Mesenchymal stem cell (in vitro differentiated cells and primary cell): ENCODE results near the gene GRID2.

Source experiments
- DNase-seq: peaks from one replicate; pipeline ENCODE4 v3.0.0-alpha.2; 2013
- H2AFZ ChIP-seq: one replicate; pipeline ENCODE4 v1.6.1; 2013; ENCODE audit warnings: low read depth, mild to moderate bottlenecking, control low read depth, inconsistent platforms, low read length, moderate library complexity
- H2AK5ac ChIP-seq: 2 replicates; pipeline ENCODE4 v1.6.1; 2013; ENCODE audit warnings: low read length, moderate library complexity, mild to moderate bottlenecking, inconsistent platforms; ENCODE audit not compliant: severe bottlenecking
- H2BK120ac ChIP-seq: one replicate; pipeline ENCODE4 v1.6.1; 2013; ENCODE audit warnings: low read depth, mild to moderate bottlenecking, inconsistent platforms, low read length, moderate library complexity
- H2BK12ac ChIP-seq, 2 experiments: one replicate each; pipeline ENCODE4 v1.6.1; 2013; ENCODE audit warnings: inconsistent platforms in 2 of 2, low read length in 2 of 2, mild to moderate bottlenecking in 2 of 2, moderate library complexity in 2 of 2, control low read depth in 1 of 2
- H2BK15ac ChIP-seq: one replicate; pipeline ENCODE4 v1.6.1; 2013; ENCODE audit warnings: mild to moderate bottlenecking, low read depth, inconsistent platforms; ENCODE audit not compliant: poor library complexity, severe bottlenecking
- H2BK5ac ChIP-seq: 2 replicates; pipeline ENCODE4 v1.6.1; 2013; ENCODE audit warnings: low read depth, mild to moderate bottlenecking, low read length, control low read depth, inconsistent platforms; ENCODE audit not compliant: poor library complexity, severe bottlenecking
- H3K14ac ChIP-seq, 2 experiments: one replicate each; pipeline ENCODE4 v1.6.1; 2013; ENCODE audit warnings: inconsistent platforms in 2 of 2, low read length in 2 of 2, control low read depth in 1 of 2, mild to moderate bottlenecking in 1 of 2, moderate library complexity in 1 of 2
- H3K18ac ChIP-seq, 2 experiments: one replicate each; pipeline ENCODE4 v1.6.1; 2013; ENCODE audit warnings: inconsistent platforms in 2 of 2, low read length in 2 of 2, control low read depth in 1 of 2, low read depth in 1 of 2, mild to moderate bottlenecking in 1 of 2
- H3K23ac ChIP-seq, 2 experiments: one replicate each; pipeline ENCODE4 v1.6.1; 2013; ENCODE audit warnings: inconsistent platforms in 2 of 2, low read length in 2 of 2, mild to moderate bottlenecking in 2 of 2, moderate library complexity in 2 of 2, control low read depth in 1 of 2
- H3K27ac ChIP-seq: 2 replicates; pipeline ENCODE4 v1.5.1; 2013; ENCODE audit warnings: mild to moderate bottlenecking, moderate library complexity, low read length, control low read depth, inconsistent platforms; ENCODE audit not compliant: poor library complexity, severe bottlenecking
- H3K27me3 ChIP-seq, 2 experiments: 2 replicates each; pipeline versions ENCODE4 v1.6.1 to v1.7.0; 2013; ENCODE audit warnings: low read length in 2 of 2, mild to moderate bottlenecking in 2 of 2, moderate library complexity in 2 of 2, control low read depth in 1 of 2, inconsistent platforms in 1 of 2; ENCODE audit not compliant: control insufficient read depth in 1 of 2, insufficient read depth in 1 of 2
- H3K36me3 ChIP-seq, 2 experiments: 2 replicates each; pipeline versions ENCODE4 v1.6.1 to v1.7.0; 2013; ENCODE audit warnings: low read length in 2 of 2, control low read depth in 1 of 2, inconsistent platforms in 1 of 2, low read depth in 1 of 2, mild to moderate bottlenecking in 1 of 2; ENCODE audit not compliant: insufficient read depth in 2 of 2, control insufficient read depth in 1 of 2
- H3K4ac ChIP-seq, 2 experiments: one replicate each; pipeline ENCODE4 v1.6.1; 2013; ENCODE audit warnings: inconsistent platforms in 2 of 2, low read length in 2 of 2, mild to moderate bottlenecking in 2 of 2, moderate library complexity in 2 of 2, control low read depth in 1 of 2, low read depth in 1 of 2
- H3K4me1 ChIP-seq: 2 replicates; pipeline ENCODE4 v1.6.1; 2013; ENCODE audit warnings: low read depth, low read length, control low read depth; ENCODE audit not compliant: control insufficient read depth, insufficient read depth
- H3K4me2 ChIP-seq: 2 replicates; pipeline ENCODE4 v1.6.1; 2013; ENCODE audit warnings: low read length, mild to moderate bottlenecking, inconsistent platforms; ENCODE audit not compliant: poor library complexity, severe bottlenecking
- H3K4me3 ChIP-seq, 2 experiments: 2 replicates each; pipeline versions ENCODE4 v1.5.1 to v1.7.0; 2013; ENCODE audit warnings: low read length in 2 of 2, mild to moderate bottlenecking in 2 of 2, control low read depth in 1 of 2, low read depth in 1 of 2; ENCODE audit not compliant: insufficient read depth in 1 of 2
- H3K79me1 ChIP-seq: replicated peaks from 2 replicates; pipeline ENCODE4 v1.6.1; 2013; ENCODE audit warnings: mild to moderate bottlenecking, control low read depth, low read length, inconsistent platforms; ENCODE audit not compliant: poor library complexity, severe bottlenecking
- H3K9ac ChIP-seq: 2 replicates; pipeline ENCODE4 v1.7.0; 2013; ENCODE audit warnings: mild to moderate bottlenecking, low read length, moderate library complexity
- H3K9me3 ChIP-seq: 2 replicates; pipeline ENCODE4 v1.7.0; 2013; ENCODE audit warnings: mild to moderate bottlenecking, low read length; ENCODE audit not compliant: control insufficient read depth
- H4K8ac ChIP-seq: one replicate; pipeline ENCODE4 v1.6.1; 2013; ENCODE audit warnings: inconsistent platforms, mild to moderate bottlenecking, low read length, moderate library complexity
- H4K91ac ChIP-seq: one replicate; pipeline ENCODE4 v1.6.1; 2013; ENCODE audit warnings: mild to moderate bottlenecking, low read length, inconsistent platforms
- WGBS: methylation state at CpG from one replicate; pipeline ENCODE4 v1.1.7; 2013; ENCODE audit warnings: mixed read lengths; 5-methylcytosine and 5-hydroxymethylcytosine counted together

The GRID2 gene

GRCh38 chr4:92962831-92963230 is 659.1 kb downstream of the GRID2 start:
- Histone ChIP-seq H3K4me2 (no peak overlapping the region), H3K18ac (no peak overlapping the region), H3K9me3 (no peaks in the 10 kb centered on the region), H2AK5ac (no peak overlapping the region), H4K91ac (no peak overlapping the region), H2AFZ (no peak overlapping the region), H3K36me3 (no peaks in the 10 kb centered on the region), H2BK5ac (no peak overlapping the region), H2BK15ac (no peak overlapping the region), H3K4me1 (no peaks in the 10 kb centered on the region), H3K9ac (no peak overlapping the region), H3K23ac (no peak overlapping the region), H3K27ac (no peak overlapping the region), H2BK12ac (no peak overlapping the region), H3K14ac (no peak overlapping the region), H3K27me3 (no peaks in the 10 kb centered on the region), H4K8ac (no peak overlapping the region), H3K4ac (no peak overlapping the region), H3K4me3 (no peak overlapping the region), H2BK120ac (no peak overlapping the region), H3K79me1 (no peaks in the 10 kb centered on the region)
- 85% methylated on average over 1 of the region's 2 CpGs for whole genome bisulfite sequencing
- DNase-seq: no peak

- Histone ChIP-seq H3K4me2 (no peak overlapping the region), H3K9ac (no peak overlapping the region), H3K18ac (no peak overlapping the region), H3K36me3 (no peaks in the 10 kb centered on the region), H3K79me1 (no peaks in the 10 kb centered on the region), H3K27ac (no peak overlapping the region), H2AK5ac (no peak overlapping the region), H3K4ac (no peak overlapping the region), H2BK12ac (no peak overlapping the region), H3K27me3 (no peaks in the 10 kb centered on the region), H3K4me3 (no peak overlapping the region), H2BK120ac (no peak overlapping the region), H4K8ac (no peak overlapping the region), H3K23ac (no peak overlapping the region), H2BK15ac (no peak overlapping the region), H3K9me3 (no peaks in the 10 kb centered on the region), H2AFZ (no peak overlapping the region), H3K14ac (no peak overlapping the region), H2BK5ac (no peak overlapping the region), H4K91ac (no peak overlapping the region), H3K4me1 (no peaks in the 10 kb centered on the region)
- no CpG with 5 or more reads among the region's 1 CpG for WGBS
- no peak for DNase-seq
These were observed 664.8 kb downstream of the GRID2 start for GRCh38 chr4:92968556-92968955.

GRCh38 chr4:92968996-92969395 is 665.2 kb downstream of the GRID2 start:
- Histone ChIP-seq H2BK120ac (no peak overlapping the region), H3K79me1 (no peaks in the 10 kb centered on the region), H2BK5ac (no peak overlapping the region), H2AFZ (no peak overlapping the region), H4K8ac (no peak overlapping the region), H3K9ac (no peak overlapping the region), H2BK15ac (no peak overlapping the region), H3K4me3 (no peak overlapping the region), H3K4me1 (no peaks in the 10 kb centered on the region), H2BK12ac (no peak overlapping the region), H3K4me2 (no peak overlapping the region), H3K18ac (no peak overlapping the region), H3K27me3 (no peaks in the 10 kb centered on the region), H3K4ac (no peak overlapping the region), H2AK5ac (no peak overlapping the region), H3K36me3 (no peaks in the 10 kb centered on the region), H3K23ac (no peak overlapping the region), H3K9me3 (no peaks in the 10 kb centered on the region), H3K14ac (no peak overlapping the region), H3K27ac (no peak overlapping the region), H4K91ac (no peak overlapping the region)
- WGBS: 100% methylated on average over 1 of the region's 1 CpG
- DNase-seq: no peak

GRCh38 chr4:92969650-92970379 is 666.0 kb downstream of the GRID2 start:
- no peaks in the 10 kb centered on the region for H3K9me3 ChIP-seq
- no peaks in the 10 kb centered on the region for H3K27me3 ChIP-seq
- no peak overlapping the region for H3K4me2 ChIP-seq
- H3K4ac ChIP-seq: no peak overlapping the region
- no peaks in the 10 kb centered on the region for H3K36me3 ChIP-seq
- no peak overlapping the region for H2BK12ac ChIP-seq
- no peak overlapping the region for H2AK5ac ChIP-seq
- H3K18ac ChIP-seq: no peak overlapping the region
- H2BK15ac ChIP-seq: no peak overlapping the region
- no peak overlapping the region for H4K91ac ChIP-seq
- H3K27ac ChIP-seq: peak overlapping the region; percentile 88
- no peak overlapping the region for H3K23ac ChIP-seq
- H2AFZ ChIP-seq: no peak overlapping the region
- no CpG with 5 or more reads among the region's 4 CpGs for WGBS
- no peaks in the 10 kb centered on the region for H3K4me1 ChIP-seq
- H4K8ac ChIP-seq: no peak overlapping the region
- no peak overlapping the region for H2BK5ac ChIP-seq
- H3K4me3 ChIP-seq: no peak overlapping the region
- H3K79me1 ChIP-seq: no peaks in the 10 kb centered on the region
- no peak overlapping the region for H3K14ac ChIP-seq
- H3K9ac ChIP-seq: no peak overlapping the region
- DNase-seq: peak; percentile 89
- H2BK120ac ChIP-seq: no peak overlapping the region
